Nephron progenitor cell (in vitro differentiated cells): ENCODE data around the gene C1orf210.

Experiments
- DNase-seq: peaks from one replicate; pipeline ENCODE4 v3.0.0; 2021
- H3K27ac Mint-ChIP-seq: 2 replicates; pipeline ENCODE4 v1.8.0; 2021; ENCODE audit warnings: mild to moderate bottlenecking, moderate library complexity, mixed read lengths
- H3K27me3 Mint-ChIP-seq: 2 replicates; pipeline ENCODE4 v1.8.0; 2021; ENCODE audit warnings: mild to moderate bottlenecking, low read depth, mixed read lengths; ENCODE audit not compliant: poor library complexity
- H3K36me3 Mint-ChIP-seq: 2 replicates; pipeline ENCODE4 v1.8.0; 2021; ENCODE audit warnings: low read depth, mixed read lengths
- H3K4me1 Mint-ChIP-seq: 2 replicates; pipeline ENCODE4 v1.8.0; 2021; ENCODE audit warnings: mixed read lengths
- H3K4me3 Mint-ChIP-seq: 2 replicates; pipeline ENCODE4 v1.8.0; 2021; ENCODE audit warnings: mild to moderate bottlenecking, moderate library complexity, mixed read lengths
- H3K9me3 Mint-ChIP-seq: 2 replicates; pipeline ENCODE4 v1.8.0; 2021; ENCODE audit warnings: mild to moderate bottlenecking, moderate library complexity, mixed read lengths
- TF ChIP-seq, protein P1 (sequence below): fragments of 200-600 bp; sonication (generic); IDR thresholded peaks from 2 replicates; pipeline ENCODE4 v1.5.0; 2021; ENCODE audit warnings: antibody characterized with exemption

C1orf210 gene

GRCh38 chr1:43314233-43314632, 28.9 kb upstream of the C1orf210 start:
- no peak overlapping the region for H3K27ac Mint-ChIP-seq
- DNase-seq: no peak
- peaks cover 4% of the 10 kb centered on the region for H3K27me3 Mint-ChIP-seq
- H3K36me3 Mint-ChIP-seq: no peaks in the 10 kb centered on the region
- no peak overlapping the region for H3K4me3 Mint-ChIP-seq
- no peaks in the 10 kb centered on the region for H3K9me3 Mint-ChIP-seq
- TF ChIP-seq, protein P1, sequence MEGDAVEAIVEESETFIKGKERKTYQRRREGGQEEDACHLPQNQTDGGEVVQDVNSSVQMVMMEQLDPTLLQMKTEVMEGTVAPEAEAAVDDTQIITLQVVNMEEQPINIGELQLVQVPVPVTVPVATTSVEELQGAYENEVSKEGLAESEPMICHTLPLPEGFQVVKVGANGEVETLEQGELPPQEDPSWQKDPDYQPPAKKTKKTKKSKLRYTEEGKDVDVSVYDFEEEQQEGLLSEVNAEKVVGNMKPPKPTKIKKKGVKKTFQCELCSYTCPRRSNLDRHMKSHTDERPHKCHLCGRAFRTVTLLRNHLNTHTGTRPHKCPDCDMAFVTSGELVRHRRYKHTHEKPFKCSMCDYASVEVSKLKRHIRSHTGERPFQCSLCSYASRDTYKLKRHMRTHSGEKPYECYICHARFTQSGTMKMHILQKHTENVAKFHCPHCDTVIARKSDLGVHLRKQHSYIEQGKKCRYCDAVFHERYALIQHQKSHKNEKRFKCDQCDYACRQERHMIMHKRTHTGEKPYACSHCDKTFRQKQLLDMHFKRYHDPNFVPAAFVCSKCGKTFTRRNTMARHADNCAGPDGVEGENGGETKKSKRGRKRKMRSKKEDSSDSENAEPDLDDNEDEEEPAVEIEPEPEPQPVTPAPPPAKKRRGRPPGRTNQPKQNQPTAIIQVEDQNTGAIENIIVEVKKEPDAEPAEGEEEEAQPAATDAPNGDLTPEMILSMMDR: no peak
- H3K4me1 Mint-ChIP-seq: peaks cover 26% of the 10 kb centered on the region

- TF ChIP-seq, protein P1: no peak
- H3K36me3 Mint-ChIP-seq: no peaks in the 10 kb centered on the region
Measured at GRCh38 chr1:43313771-43314170, 28.4 kb upstream of the C1orf210 start.

DNA sequence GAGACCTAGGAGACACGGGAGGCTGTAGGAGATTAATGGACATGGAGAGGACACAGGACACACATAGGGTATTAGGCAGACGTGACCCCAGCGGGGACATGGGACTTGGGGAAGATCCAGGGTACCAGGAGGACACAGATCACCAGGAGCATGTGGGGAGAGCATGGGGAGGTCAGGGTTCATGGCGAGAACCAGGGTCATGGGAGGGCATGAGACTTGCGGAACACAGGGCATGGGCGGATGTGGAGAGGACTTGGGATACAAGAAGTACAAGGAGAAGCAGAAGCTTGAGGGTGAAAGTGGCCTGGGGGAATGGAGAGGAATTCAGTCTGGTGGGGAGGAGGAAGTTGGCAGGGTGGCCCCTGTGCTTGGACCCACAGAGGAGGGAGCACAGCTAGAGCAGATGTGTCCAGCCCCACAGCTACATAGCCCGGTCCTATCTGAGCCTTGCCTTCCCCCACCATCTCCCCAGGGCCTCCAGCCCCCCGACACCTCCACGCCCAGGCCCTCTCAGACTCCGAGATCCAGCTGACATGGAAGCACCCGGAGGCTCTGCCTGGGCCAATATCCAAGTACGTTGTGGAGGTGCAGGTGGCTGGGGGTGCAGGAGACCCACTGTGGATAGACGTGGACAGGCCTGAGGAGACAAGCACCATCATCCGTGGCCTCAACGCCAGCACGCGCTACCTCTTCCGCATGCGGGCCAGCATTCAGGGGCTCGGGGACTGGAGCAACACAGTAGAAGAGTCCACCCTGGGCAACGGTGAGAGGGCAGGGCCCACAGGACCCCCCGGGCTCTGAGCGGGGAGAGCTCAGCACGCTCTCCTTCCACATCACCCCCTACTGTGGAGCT, 27.5 kb upstream of the C1orf210 start:
- no peak for DNase-seq
- no peak overlapping the region for H3K4me3 Mint-ChIP-seq
- TF ChIP-seq, protein P1: no peak

More at GRCh38 chr1:43313771-43314170, 28.4 kb upstream of the C1orf210 start:
- Mint-ChIP-seq H3K4me1 (peaks cover 26% of the 10 kb centered on the region), H3K27ac (no peak overlapping the region), H3K4me3 (no peak overlapping the region), H3K27me3 (peaks cover 4% of the 10 kb centered on the region), H3K9me3 (no peaks in the 10 kb centered on the region)
- DNase-seq: no peak

GRCh38 chr1:43312212-43312623, 26.8 kb upstream of the C1orf210 start:
- Mint-ChIP-seq H3K9me3 (no peaks in the 10 kb centered on the region), H3K27me3 (peaks cover 8% of the 10 kb centered on the region), H3K4me1 (peaks cover 15% of the 10 kb centered on the region), H3K4me3 (no peak overlapping the region), H3K27ac (no peak overlapping the region), H3K36me3 (no peaks in the 10 kb centered on the region)
- TF ChIP-seq, protein P1: no peak
- no peak for DNase-seq

More for the DNA sequence above, 27.5 kb upstream of the C1orf210 start:
- Mint-ChIP-seq H3K27me3 (peaks cover 8% of the 10 kb centered on the region), H3K9me3 (no peaks in the 10 kb centered on the region), H3K27ac (peak overlapping the region; percentile 57), H3K4me1 (peaks cover 21% of the 10 kb centered on the region), H3K36me3 (no peaks in the 10 kb centered on the region)

DNA sequence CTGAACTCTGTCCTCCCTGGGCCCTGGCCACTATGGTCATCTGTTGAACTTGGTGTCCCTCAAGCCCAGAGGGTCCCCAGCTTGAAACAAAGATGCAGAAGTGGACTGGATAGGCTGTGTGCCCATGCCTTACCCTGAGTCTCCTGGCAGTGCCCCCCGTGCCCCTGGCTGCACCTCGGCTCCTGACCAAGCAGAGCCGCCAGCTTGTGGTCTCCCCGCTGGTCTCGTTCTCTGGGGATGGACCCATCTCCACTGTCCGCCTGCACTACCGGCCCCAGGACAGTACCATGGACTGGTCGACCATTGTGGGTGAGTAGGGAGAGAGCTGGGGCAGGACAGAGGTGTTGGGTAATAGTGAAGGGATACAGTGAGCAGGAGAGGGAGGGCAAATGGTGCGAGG, 26.1 kb upstream of the C1orf210 start:
- TF ChIP-seq, protein P1: no peak
- no peak overlapping the region for H3K4me3 Mint-ChIP-seq
- H3K36me3 Mint-ChIP-seq: no peaks in the 10 kb centered on the region
- peaks cover 10% of the 10 kb centered on the region for H3K4me1 Mint-ChIP-seq
- peak overlapping the region; percentile 57 for H3K27ac Mint-ChIP-seq
- H3K9me3 Mint-ChIP-seq: no peaks in the 10 kb centered on the region
- peaks cover 8% of the 10 kb centered on the region for H3K27me3 Mint-ChIP-seq
- no peak for DNase-seq
